ENCODE measurements around the gene GNAO1. TPM values are rescaled to one million over a fixed set of nuclear protein-coding genes. Genes with fewer than 3 reads are reported as not detected.

GNAO1 gene
- total RNA-seq, 4 donors from 2014 or later = 0.50 to 1.5 (median 0.66) TPM

GRCh38 chr16:56192986-56193945 lies 2.0 kb downstream of the GNAO1 start:
- TF ChIP-seq CTCF (IDR thresholded peaks at IDR 0.05) (no peak), POLR2A (IDR thresholded peaks at IDR 0.05) (no peak)
- no peak for DNase-seq
- H3K27me3 ChIP-seq = peaks cover 0 to 88% (median 8%) of the 10 kb centered on the region in 4 donors
- H3K4me3 ChIP-seq = peak overlapping the region in 2 of 4 donors; percentile 27 to 49
- H3K36me3 ChIP-seq = no peaks in the 10 kb centered on the region
- WGBS, 2 donors = 20 to 26% methylated on average over 26 to 29 of the region's 33 CpGs
- no peak overlapping the region for H3K27ac ChIP-seq
- no peaks in the 10 kb centered on the region for H3K9me3 ChIP-seq
- peaks cover 16 to 49% (median 22%) of the 10 kb centered on the region in 3 donors for H3K4me1 ChIP-seq
- intact Hi-C loops (cut with DNase I) = no loop called here

GRCh38 chr16:56193951-56194726 lies 2.9 kb downstream of the GNAO1 start:
- no peaks in the 10 kb centered on the region for H3K36me3 ChIP-seq
- DNase-seq = no peak
- TF ChIP-seq POLR2A (IDR thresholded peaks at IDR 0.05) (no peak), CTCF (IDR thresholded peaks at IDR 0.05) (no peak)
- H3K4me1 ChIP-seq = peaks cover 16 to 49% (median 22%) of the 10 kb centered on the region in 3 donors
- WGBS, 2 donors = 7 to 10% methylated on average over 20 to 38 of the region's 48 CpGs
- H3K27me3 ChIP-seq = peaks cover 0 to 81% (median 8%) of the 10 kb centered on the region in 4 donors
- H3K27ac ChIP-seq = no peak overlapping the region
- intact Hi-C loops (cut with DNase I) = no loop called here
- peak overlapping the region in 3 of 4 donors; percentile 27 to 49 (median 27) for H3K4me3 ChIP-seq
- H3K9me3 ChIP-seq = no peaks in the 10 kb centered on the region

GRCh38 chr16:56195151-56195550 lies 3.9 kb downstream of the GNAO1 start:
- TF ChIP-seq POLR2A (IDR thresholded peaks at IDR 0.05) = no peak
- no peak for TF ChIP-seq CTCF (IDR thresholded peaks at IDR 0.05)
- intact Hi-C loops (cut with DNase I) = no loop called here
- 41 to 47% methylated on average over 2 of the region's 2 CpGs for WGBS, 2 donors

GRCh38 chr16:56196381-56196780 lies 5.1 kb downstream of the GNAO1 start:
- no peaks in the 10 kb centered on the region for H3K36me3 ChIP-seq
- H3K27me3 ChIP-seq = peaks cover 0 to 60% (median 5%) of the 10 kb centered on the region in 4 donors
- H3K4me1 ChIP-seq = peaks cover 16 to 39% (median 17%) of the 10 kb centered on the region in 3 donors
- no peak overlapping the region for H3K27ac ChIP-seq
- 84 to 87% methylated on average over 5 of the region's 5 CpGs for WGBS, 2 donors
- no peak for DNase-seq
- intact Hi-C loops (cut with DNase I) = no loop called here
- no peak overlapping the region for H3K4me3 ChIP-seq
- no peak for TF ChIP-seq CTCF (IDR thresholded peaks at IDR 0.05)
- no peak for TF ChIP-seq POLR2A (IDR thresholded peaks at IDR 0.05)
- H3K9me3 ChIP-seq = no peaks in the 10 kb centered on the region

More at GRCh38 chr16:56195151-56195550, 3.9 kb downstream of the GNAO1 start:
- peaks cover 16 to 47% (median 22%) of the 10 kb centered on the region in 3 donors for H3K4me1 ChIP-seq
- H3K27ac ChIP-seq = no peak overlapping the region
- DNase-seq = no peak
- H3K36me3 ChIP-seq = no peaks in the 10 kb centered on the region
- no peak overlapping the region for H3K4me3 ChIP-seq
- H3K27me3 ChIP-seq = peaks cover 0 to 72% (median 6%) of the 10 kb centered on the region in 4 donors
- H3K9me3 ChIP-seq = no peaks in the 10 kb centered on the region

Data from esophagus squamous epithelium (tissue), 5 donors.